Central memory CD4-positive, alpha-beta T cell (primary cell): ENCODE results near the gene ERRFI1.

Source experiments
- DNase-seq: peaks from one replicate; pipeline ENCODE4 v3.0.0; 2022

The ERRFI1 gene

DNA sequence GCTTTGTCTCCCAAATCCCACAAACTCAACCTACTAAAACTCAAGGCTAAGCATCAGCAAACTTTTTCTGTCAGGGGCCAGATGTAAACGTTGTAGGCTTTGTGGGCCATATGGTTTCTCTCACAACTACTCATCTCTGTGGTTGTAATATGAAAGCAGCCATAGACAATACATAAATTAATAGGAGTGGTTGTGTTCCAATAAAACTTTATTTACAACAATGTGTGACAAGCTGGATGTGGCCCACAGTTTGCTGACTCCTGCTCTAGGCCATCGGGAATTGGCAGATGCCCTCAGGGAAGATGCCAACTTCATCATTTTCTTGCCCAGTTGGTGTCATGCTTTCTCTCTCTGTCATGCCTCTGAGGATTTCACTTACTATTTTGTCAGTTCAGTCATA is 17.5 kb upstream of the ERRFI1 start:
- DNase-seq = no peak

DNA sequence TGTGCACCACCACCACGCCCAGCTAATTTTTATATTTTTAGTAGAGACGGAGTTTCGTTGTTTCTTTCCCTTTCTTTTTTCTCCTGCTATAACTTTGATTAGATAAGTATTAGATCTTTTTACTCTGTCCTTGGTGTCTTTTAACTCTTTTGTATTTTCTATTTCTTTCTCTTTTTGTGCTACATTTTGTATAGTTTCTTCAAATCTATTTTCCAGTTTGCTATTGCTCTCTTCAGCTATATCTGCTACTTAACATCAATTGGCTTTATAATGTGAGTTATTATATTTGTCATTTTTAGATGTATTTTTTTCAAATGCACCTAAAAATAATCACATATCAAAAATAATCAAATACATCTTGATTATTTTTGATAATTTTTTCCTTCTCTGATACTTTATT is 16.0 kb upstream of the ERRFI1 start:
- no peak for DNase-seq

DNA sequence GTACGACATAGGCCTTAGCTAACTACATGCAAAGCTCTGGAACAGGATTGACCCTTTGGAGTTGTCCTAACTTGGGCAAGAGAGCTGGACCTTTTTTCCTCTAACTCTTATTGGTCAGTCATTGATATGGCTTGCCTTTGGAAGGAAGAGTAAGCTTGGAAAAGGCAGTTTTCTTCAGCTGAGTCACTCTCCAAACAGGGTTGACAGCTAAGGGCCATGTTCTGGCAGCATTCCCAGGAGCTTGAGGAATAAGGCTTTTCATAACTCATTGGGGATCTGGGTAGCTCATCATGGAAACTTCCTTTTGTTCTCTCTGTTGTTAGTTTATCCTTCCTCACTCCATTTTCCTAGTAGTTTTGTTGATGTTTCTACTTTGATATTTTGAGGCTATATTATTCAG is 14.5 kb upstream of the ERRFI1 start:
- DNase-seq = no peak

DNA sequence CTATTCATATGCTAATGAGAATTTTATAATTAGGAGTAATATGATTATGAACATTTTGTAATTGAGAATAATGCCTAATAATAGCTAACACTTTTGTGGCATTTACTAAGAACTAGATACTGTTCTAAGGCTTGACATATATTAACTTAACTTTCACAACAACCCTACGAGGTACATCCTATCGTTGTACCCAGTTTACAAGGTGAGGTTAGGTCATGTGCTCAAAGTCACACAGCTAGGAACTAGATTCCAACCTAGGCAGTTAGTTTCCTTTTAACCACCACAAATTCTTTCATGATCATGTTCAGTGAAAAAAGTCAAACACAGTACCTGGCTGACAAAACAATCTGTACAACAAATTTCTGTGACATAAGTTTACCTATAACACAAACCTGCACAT is 13.0 kb upstream of the ERRFI1 start:
- DNase-seq = no peak

GRCh38 chr1:8035289-8035688 is 9.2 kb upstream of the ERRFI1 start:
- no peak for DNase-seq

DNA sequence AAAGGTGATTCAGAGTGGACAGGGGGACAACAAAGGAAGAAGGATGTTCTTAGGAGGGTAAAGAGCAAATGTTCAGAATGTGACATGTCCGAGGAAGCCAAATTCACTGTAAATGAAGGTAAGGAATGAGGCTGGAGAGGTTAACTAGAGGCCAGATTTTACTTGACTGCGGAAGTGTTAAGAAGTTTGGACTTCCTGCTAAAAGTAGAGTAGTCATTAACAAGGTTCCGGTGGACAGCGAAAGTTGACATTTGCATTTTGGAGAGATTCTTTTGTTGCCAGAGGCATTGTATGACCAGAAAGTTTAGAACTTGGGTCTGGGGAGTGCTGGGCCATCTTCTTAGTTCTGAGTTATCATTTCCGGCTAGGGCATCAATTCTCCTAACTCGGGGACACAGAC is 7.2 kb upstream of the ERRFI1 start:
- no peak for DNase-seq

- DNase-seq = no peak
These were observed 6.3 kb upstream of the ERRFI1 start for GRCh38 chr1:8032366-8032910.

DNA sequence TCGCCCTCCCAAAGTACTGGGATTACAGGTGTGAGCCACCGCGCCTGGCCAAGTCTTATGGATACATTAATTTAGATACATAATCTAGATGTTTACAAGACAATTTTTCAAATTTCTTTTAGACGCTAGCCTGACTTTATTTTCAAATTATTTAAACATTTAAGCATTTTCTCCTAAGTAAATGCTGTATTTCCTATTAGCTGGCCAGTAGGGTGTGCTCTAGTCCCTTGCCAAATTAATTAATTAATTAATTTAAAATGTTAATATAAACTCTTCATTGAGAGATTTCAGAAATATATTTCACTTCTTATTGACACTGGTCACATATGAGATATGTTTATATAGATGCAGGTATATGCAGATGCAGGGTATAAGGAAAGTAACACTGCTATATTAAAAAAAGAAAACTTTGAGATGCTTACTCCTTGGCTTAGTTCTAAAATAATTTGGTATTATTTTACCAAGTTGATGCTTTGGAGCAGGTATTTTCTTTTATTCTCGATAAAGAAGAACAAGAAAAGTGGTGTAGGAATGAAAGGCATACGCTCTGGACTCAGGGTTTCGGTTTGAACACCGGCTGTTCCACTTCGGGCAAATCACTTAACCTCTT is 5.2 kb upstream of the ERRFI1 start:
- peak; percentile 30 for DNase-seq

DNA sequence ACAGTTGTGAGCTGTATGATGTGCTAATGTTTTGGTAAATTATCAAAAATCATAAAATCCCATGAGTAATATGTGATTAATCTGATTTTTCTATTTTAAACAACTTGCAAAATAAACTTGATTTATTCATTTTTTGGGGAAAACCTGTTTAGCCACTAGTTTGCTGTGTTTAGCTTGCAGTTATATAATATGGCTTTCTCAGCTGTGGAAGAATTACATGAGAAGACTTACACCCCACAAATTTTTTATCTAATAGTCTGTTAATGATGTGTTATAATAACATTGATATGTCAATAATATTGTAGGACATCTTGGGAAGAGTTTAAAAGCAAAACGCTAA is 2.4 kb upstream of the ERRFI1 start:
- no peak for DNase-seq

DNA sequence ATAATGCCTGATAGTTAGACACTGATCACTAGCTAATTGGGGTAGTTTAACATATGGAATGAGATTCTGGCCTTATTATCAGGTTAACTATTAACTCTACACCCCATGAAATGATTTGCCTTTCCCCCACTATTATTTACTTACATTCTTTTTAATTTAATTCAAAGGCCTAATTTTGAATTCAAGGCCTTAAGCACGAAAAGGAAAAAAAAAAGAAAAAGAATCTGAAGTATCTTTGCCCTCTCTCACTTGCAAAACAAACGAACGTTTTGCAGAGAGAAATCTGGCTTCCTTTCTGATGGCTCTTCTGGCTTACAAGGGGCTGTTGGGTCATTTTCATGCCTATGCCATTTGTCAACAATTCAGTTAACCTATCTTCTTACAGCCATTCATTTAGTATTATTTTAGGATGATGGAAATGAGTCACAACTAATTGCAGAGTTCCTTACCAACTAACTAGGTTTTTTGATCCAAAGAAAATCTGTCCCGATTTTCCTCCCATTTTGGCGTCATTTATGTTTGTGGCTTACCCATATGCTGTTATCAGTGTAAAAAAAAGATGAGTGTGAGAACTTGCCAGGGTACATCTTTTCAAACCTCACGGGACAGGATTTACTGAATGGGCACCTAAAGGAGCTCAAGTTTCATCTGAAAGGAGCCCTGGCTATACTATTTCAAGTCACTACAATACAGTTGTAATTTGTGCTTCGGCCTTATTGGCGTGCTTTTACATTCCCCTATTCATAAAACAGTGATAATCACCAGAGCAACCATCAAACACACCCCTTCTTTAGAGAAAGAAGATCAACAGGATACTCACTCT is 1.9 kb upstream of the ERRFI1 start:
- DNase-seq = no peak

GRCh38 chr1:8026976-8027747 is 1.1 kb upstream of the ERRFI1 start:
- DNase-seq = no peak

DNA sequence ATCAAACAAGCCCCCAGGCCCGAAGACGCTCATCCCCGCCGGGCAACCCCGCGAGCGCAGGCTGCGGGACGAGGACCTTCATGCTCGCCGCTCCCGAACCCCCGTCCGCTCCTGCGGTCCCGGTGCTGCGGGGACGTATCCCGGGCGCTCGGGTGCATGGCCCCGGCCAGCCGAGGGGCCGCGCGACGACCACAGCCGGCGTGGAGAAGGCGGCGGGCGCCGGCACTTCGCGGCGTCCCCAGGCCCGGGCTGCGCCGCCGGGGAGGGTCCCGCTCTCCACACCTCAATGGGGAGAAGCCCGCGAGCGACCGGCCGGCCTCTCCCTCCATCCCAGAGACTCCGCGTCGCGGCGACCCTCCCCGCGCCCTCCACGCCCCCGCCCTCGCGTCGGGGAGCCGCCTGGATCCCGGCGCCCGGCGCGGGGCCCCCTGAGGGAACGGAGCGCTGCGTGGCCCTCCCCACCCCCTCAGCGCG is 401 bp downstream of the ERRFI1 start:
- no peak for DNase-seq

- DNase-seq = no peak
These were observed 943 bp downstream of the ERRFI1 start for GRCh38 chr1:8025061-8025670.

GRCh38 chr1:8024329-8024728 is 1.8 kb downstream of the ERRFI1 start:
- no peak for DNase-seq

GRCh38 chr1:8023995-8024313 is 2.2 kb downstream of the ERRFI1 start:
- no peak for DNase-seq

- no peak for DNase-seq
These were observed 2.7 kb downstream of the ERRFI1 start for GRCh38 chr1:8023287-8023994.

GRCh38 chr1:8022395-8023286 is 3.5 kb downstream of the ERRFI1 start:
- DNase-seq = no peak

- no peak for DNase-seq
These were observed 4.3 kb downstream of the ERRFI1 start for GRCh38 chr1:8021676-8022266.

GRCh38 chr1:8020032-8020431 is 6.1 kb downstream of the ERRFI1 start:
- DNase-seq = no peak

- no peak for DNase-seq
These were observed 6.9 kb downstream of the ERRFI1 start for GRCh38 chr1:8019229-8019620.
